GM19455 (cell line): ENCODE data around the gene ZNF112.
"Not testable (repeated sequence)": the region's sequence is repeated elsewhere in the genome, so short reads cannot be mapped to it uniquely, and the experiment has no call there.

Experiments
- ATAC-seq: cut with Tn5 transposase; IDR thresholded peaks from one replicate; pipeline ENCODE4 v1.9.1; 2021; ENCODE audit not compliant: unreplicated experiment

ZNF112 gene

DNA sequence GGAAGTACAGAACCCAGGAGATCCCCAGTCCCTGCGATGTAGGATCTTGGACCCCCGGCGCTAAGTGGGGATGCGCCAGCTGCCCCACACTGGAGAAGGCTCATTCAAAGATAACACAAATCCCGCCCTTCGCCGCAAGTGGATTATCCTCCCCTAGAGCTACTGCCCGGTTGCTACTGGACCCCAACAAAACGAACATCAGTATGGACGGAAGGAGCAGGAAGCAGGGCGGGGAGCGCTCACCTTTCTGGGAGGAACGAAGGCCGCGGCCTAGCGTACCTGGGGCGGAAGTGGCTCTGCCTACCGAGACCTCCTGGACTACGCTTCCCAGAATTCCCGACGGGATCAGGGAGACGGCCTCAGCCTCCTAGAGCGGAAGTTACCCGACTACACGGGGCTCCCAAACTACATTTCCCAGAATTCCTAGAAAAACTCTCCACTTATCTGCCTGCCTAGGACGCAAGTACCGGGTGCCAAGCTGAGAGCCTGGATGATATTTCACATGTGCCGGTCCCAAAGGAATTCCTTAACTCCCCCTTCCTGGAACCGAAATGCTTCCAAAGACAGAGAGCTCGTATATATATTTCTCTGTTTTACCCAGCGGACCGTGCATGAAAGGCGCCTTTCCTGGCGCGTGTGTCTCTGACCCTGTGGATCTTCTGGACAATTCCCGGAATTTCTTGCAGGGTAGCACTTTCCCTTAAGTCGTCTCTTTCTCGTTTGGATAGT, at the start of gene ZNF112:
Gene ZNF112 (minus strand): TSS at position 298 of the 729 bp plus-strand sequence. CDS start 16,141 bp downstream, outside the sequence.
- no peak for ATAC-seq

DNA sequence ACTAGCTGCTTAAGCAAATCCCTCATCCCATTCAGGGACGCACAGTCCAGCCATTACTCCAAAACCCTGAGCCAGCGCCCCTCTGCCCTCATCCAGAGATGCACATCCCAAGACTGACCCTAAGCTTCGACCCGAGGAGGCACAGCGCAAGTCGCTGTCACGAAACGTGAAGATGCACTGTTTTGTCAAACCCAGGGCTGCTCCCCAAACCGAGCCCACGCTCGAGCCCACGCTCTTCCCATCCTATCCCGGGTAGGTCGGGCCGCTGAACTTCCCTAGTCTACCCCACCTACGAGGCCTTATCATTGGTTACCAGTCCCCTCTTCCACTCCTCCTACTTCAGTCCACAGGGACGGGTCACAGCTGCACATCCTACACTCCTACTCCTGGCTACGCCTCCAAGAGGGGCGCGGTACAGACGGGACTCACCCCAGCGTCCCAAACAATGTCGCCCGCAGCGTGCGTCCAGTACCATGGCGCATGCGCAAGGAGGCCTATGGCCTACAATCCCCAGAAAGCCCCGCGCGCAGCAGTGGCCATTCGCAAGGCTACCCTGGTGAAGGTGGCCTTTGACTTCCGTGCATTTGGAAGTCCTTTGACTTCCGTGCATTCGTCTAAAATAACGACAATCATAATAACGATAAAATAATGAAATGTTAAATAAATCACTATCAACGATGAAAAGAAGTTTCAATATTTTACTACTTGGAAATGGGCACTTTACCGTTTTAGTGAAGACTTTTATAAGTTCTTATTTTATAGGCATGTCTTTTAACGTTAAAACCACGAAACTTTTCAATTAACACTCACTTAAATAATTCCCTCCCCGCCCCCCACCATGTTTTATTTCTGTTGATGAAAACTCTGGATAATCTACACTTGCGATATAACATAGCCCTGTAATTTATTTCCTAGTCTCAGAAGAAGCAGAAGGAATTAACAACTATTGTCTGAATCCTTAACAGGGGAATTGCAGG, 44.9 kb upstream of the ZNF112 start, which contains the start of gene ZNF285:
Gene ZNF285 (minus strand): TSS at position 470 of the 977 bp plus-strand sequence. CDS start 4,395 bp downstream, outside the sequence.
- no peak for ATAC-seq

GRCh38 chr19:44389268-44389667, 32.8 kb upstream of the ZNF112 start:
- ATAC-seq, result not testable (repeated sequence)

GRCh38 chr19:44374789-44375188, 18.3 kb upstream of the ZNF112 start:
- no peak for ATAC-seq

DNA sequence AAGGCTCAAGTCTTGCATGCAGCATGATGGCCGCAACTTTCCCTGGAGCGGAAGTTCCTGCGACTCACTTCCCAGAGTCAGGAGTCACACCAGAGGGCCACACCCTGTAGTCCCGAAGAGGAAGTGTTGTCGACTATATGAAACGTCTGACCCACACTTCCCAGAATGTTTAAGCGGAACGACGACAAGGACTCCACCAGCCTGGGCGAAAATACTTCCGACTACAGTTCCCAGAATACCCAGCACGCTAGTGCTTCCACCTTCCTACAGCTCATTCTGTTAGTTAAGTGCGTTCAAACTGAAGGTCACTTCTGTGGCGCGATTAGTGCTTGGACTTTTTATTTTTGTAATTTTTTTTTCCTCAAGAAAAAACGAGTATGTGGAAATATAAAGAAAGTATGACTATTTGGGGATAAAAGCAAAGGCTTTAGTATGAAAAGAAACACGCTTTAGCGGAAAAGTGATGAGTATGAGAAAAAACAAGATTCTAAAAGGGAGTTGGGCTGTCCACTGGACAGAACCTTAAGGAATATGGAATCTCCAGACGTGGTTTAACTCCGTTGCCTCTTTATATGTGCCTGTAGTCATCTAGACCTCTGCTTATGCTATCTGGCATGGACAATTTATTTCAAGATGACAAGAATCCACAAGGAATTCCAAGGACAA, 15.5 kb upstream of the ZNF112 start:
- no peak for ATAC-seq

GRCh38 chr19:44367024-44367423, 10.5 kb upstream of the ZNF112 start:
- ATAC-seq, result no peak

DNA sequence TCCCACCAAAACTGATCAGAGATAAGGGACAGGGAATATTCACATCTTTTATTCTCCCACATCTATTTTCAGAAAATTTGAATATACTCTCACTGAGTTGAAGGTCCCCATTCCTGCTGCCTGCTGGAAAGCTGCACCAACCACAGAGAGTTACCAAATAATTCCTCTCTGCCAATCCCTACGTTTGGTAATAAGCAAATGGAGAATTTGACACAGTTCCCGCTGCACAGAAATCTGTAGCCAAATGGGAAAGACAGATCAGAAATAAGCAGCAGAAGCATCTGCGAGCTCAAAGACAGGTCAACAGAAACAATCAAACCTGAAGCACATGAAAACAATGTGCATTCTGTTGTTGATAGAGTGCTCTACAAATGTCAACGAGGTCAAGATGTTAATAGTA, 9.9 kb downstream of the ZNF112 start:
- ATAC-seq, result no peak

DNA sequence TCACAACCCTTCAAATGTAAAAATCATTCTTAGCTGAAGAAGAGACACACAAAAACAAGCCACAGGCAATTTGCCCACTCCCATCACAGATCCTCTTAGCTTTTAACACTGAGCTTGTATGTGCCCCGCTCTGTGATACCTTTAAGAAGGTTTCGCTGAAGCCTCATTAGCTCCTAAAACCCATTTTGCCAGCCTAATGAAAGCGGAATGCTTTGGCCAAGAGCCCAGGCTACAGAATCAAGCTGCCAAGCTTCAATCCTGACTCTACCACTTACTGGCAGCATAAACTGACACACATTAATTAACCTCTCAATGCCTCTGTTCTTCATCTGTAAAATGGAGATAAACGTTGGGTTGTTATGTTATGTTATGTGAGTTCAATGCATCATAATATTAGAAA, 10.5 kb downstream of the ZNF112 start:
- ATAC-seq, result no peak

- ATAC-seq, result no peak
Measured at GRCh38 chr19:44344255-44344654, 12.2 kb downstream of the ZNF112 start.

GRCh38 chr19:44341794-44342193, 14.7 kb downstream of the ZNF112 start:
- no peak for ATAC-seq

- ATAC-seq, result not testable (repeated sequence)
Measured at GRCh38 chr19:44334639-44335038, 21.8 kb downstream of the ZNF112 start.

GRCh38 chr19:44332145-44332544, 24.3 kb downstream of the ZNF112 start:
- no peak for ATAC-seq

- ATAC-seq, result no peak
Measured at GRCh38 chr19:44315883-44316282, 40.6 kb downstream of the ZNF112 start.

DNA sequence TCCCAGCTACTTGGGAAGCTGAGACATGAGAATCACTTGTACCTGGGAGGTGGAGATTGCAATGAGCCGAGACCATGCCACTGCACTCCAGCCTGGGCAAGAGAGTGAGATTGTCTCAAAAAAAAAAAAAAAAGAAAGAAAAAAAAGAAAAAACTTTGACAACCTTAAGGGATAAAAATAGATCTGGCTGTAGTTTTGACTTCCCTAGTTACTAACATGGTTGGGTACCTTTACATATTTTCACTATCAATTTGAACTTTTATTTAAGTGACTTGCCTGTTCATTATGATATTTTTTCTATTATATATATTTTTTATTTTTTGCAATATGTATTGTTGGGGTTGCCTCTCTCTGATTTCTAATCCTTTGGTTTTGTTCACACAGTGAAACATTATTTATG, 43.2 kb downstream of the ZNF112 start:
- ATAC-seq, result no peak

DNA sequence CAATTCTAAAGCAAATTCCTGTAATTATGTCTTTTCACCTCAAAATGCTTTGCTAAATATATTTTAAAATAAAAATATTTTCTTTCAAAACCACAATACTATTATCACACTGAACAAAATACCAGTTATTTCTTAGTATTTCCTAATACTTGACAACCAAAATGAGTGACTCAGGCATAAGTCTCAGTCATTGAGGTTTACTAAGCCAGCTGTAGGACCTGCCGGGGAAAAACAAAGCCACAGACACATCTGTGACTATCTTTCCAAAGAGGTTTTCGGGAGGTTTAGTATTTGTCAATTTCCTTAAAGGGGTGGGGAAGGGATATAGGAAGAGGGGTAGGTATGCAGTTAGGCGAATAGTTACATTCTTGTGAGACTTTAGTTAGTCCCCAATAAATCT, 48.5 kb downstream of the ZNF112 start:
- ATAC-seq, result no peak

DNA sequence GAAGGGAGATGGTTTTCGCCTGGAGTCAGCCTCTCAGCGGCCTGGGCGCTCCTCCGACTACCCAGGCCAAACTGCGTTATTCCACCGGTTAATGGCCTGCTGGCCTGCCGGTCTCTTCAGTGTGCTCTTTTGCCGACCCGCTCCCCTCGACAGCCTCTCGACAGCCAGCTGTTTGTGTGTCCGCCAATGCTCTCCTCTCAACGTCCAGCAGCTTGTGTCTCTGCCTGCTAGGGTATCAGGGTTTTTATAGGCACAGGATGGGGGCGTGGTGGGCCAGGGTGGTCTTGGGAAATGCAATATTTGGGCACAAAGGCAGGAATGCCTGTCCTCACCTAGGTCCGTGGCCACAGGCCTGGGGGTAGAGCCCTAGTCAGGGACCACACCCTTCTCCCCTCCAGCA, 50.2 kb downstream of the ZNF112 start:
- ATAC-seq, result no peak

DNA sequence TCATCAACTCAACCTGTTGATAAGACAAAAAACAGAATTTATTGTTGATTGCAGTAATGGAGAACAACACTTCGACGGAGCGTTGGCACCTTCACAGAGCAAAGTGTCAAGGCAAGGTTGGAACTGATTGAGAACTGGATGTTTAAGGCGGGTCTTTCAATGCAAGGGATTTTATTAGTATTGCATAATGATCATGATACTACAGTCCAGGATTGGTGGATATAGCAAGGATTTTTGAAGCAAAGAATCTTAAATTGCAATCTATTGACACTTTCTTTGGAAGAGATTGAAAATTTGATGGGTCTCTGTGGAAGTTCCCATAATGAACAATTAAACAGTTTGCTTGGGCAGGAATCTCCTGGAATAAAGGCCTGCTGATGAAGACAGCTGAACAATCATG, 51.0 kb downstream of the ZNF112 start:
- ATAC-seq, result no peak

DNA sequence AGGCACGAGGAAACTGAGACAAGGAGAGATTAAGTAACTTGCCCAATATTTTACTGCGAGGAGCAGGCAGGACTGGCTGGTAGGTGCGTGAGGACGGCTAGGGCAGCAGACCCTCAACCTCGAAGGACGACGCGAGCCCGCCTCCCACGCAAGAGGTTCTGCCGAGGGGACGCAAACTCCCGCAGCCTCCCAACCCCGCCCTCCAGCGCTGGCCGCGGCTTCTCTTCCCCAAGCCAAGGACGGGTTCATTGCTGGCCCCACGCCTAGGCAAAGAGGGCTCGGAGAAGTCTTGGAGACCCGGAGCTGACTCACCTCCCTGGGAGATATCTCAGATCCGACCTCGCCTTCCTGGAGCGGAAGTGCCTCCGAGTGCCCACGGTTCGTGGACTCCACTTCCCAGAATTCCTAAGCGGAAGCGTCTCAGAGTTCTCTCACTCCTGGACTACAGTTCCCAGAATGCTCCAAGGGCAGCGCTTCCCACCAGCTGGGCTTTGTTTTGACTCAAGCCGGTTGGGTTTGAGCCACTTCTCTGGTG, 51.8 kb downstream of the ZNF112 start, which contains the start of gene ZNF235:
Gene ZNF235 (minus strand): TSS at position 367 of the 535 bp plus-strand sequence. CDS start 1,621 bp downstream, outside the sequence.
- peak; percentile 87 for ATAC-seq

DNA sequence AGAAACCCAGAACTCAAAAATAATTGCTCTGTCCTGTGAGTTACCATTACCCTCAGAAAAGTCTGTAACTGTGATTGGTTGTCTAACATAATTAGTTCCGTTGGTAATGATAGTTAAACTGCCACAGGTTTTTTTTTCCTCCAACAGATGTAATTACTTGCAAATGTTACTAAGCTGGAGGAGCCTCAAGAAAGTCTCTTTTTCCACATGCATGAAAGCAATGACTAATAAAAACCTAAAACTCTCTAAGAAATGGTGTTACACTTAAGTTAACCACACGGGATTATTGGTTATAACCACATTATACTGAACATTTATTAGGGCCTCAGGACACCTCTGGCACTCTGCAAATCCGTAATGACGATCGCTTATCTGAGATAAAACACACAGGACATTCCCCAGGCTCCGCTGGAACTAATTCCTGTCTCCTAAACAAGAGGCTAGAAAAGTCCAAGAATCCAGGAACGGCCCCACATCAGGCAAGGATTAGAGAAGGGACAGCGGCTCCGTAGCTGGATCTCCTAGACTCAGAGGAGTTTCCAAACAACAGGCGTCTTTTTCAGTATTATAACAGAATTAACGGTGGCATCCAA, 52.4 kb downstream of the ZNF112 start:
- ATAC-seq, result no peak

GRCh38 chr19:44303320-44303719, 53.2 kb downstream of the ZNF112 start:
- ATAC-seq, result no peak
